ENCODE measurements around the gene SYCN. TPM values are rescaled to one million over a fixed set of nuclear protein-coding genes. Genes with fewer than 3 reads are reported as not detected.
"Not testable (repeated sequence)": the region's sequence is repeated elsewhere in the genome, so short reads cannot be mapped to it uniquely, and the experiment has no call there.

Gene SYCN
- total and polyA plus RNA-seq, 9 donors = 1.2 to 2.4 TPM; not detected in 7

DNA sequence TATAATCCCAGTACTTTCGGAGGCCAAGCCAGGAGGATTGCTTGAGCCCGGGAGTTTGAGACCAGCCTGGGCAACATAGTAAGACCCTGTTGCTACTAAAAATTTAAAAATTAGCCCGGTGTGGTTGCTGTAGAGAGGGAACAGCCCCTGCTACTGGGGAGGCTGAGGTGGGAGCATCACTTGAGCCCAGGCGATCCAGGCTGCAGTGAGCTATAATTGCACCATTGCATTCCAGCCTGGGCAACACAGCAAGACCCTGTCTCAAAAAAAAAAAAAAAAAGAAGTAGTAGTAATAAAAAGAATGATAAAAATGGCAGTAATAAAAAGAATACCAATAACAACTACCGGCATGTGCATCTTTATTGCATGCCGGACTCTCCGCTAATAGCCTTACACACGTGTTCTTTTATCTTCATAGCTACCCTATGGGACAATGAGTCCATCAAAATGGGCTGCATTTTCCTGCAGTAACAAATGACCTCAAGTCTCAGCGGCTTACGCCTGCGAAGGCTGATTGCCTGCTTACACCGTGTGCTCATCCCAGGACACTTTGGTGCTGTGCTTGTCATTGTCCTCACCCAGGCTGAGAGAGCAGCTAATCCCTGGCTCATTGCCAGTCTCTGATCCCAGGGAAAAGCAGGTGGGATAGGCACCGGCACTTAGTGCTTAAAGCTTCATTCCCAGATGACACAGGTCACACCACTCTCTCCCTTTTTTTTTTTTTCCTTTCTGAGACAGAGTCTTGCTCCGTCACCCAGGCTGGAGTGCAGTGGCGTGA is 14.4 kb upstream of the SYCN start:
- H3K27ac ChIP-seq = no peak overlapping the region
- intact Hi-C loops (cut with DNase I) = no loop called here
- WGBS, 3 donors = 75 to 82% (median 80%) methylated on average over 15 of the region's 15 CpGs
- H3K27me3 ChIP-seq = no peaks in the 10 kb centered on the region
- H3K9me3 ChIP-seq = no peaks in the 10 kb centered on the region
- no peaks in the 10 kb centered on the region for H3K4me1 ChIP-seq (ENCODE audit: insufficient read depth)
- no peaks in the 10 kb centered on the region for H3K36me3 ChIP-seq
- H3K4me3 ChIP-seq = no peak overlapping the region
- no peak for DNase-seq
- TF ChIP-seq POLR2A (IDR thresholded peaks at IDR 0.05) (no peak), CTCF (IDR thresholded peaks at IDR 0.05) (no peak), EP300 (IDR thresholded peaks at IDR 0.05) (no peak)

DNA sequence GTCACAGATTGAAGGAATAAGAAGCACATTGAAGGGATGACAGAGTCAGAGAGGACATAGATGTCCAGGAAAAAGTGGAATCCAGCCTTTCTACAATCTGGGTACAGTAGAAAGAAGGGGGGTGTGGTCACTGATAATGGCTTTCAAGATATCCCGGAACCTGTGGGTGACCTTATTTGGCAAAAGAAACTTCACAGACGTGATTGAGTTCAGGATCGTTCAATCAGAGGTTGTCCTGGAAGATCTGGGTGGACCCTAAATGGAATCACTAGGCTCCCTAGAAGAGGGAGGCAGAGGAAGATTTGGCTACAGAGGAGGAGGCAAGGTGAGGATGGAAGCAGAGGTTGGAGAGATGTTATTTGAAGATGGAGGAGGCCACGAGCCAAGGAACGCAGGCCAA is 13.0 kb upstream of the SYCN start:
- no peaks in the 10 kb centered on the region for H3K36me3 ChIP-seq
- 80 to 84% (median 83%) methylated on average over 5 of the region's 5 CpGs for WGBS, 3 donors
- H3K27ac ChIP-seq = no peak overlapping the region
- no peak for TF ChIP-seq CTCF (IDR thresholded peaks at IDR 0.05)
- TF ChIP-seq POLR2A (IDR thresholded peaks at IDR 0.05) = no peak
- no peak for TF ChIP-seq EP300 (IDR thresholded peaks at IDR 0.05)
- no peaks in the 10 kb centered on the region for H3K9me3 ChIP-seq
- no peaks in the 10 kb centered on the region for H3K4me1 ChIP-seq (ENCODE audit: insufficient read depth)
- H3K27me3 ChIP-seq = no peaks in the 10 kb centered on the region
- intact Hi-C loops (cut with DNase I) = no loop called here
- H3K4me3 ChIP-seq = no peak overlapping the region
- no peak for DNase-seq

GRCh38 chr19:39215323-39215722 is 11.3 kb upstream of the SYCN start:
- DNase-seq; H3K4me1 ChIP-seq (ENCODE audit: insufficient read depth); H3K9me3 ChIP-seq; H3K4me3 ChIP-seq; H3K27me3 ChIP-seq; H3K36me3 ChIP-seq; H3K27ac ChIP-seq; intact Hi-C loops (cut with DNase I): not testable (repeated sequence)
- WGBS, 3 donors = 85 to 93% (median 92%) methylated on average over 3 of the region's 3 CpGs

- 27 to 35% (median 31%) methylated on average over 8 of the region's 8 CpGs for WGBS, 3 donors
These were observed 8.3 kb upstream of the SYCN start for GRCh38 chr19:39212375-39212742.

More at GRCh38 chr19:39212375-39212742, 8.3 kb upstream of the SYCN start:
- no peak for TF ChIP-seq POLR2A (IDR thresholded peaks at IDR 0.05)
- TF ChIP-seq EP300 (IDR thresholded peaks at IDR 0.05) = no peak
- no peak for TF ChIP-seq CTCF (IDR thresholded peaks at IDR 0.05)
- intact Hi-C loops (cut with DNase I) = no loop called here
- Histone ChIP-seq H3K4me3 (no peak overlapping the region), H3K4me1 (ENCODE audit: insufficient read depth) (no peaks in the 10 kb centered on the region), H3K36me3 (no peaks in the 10 kb centered on the region), H3K27ac (no peak overlapping the region), H3K9me3 (no peaks in the 10 kb centered on the region), H3K27me3 (no peaks in the 10 kb centered on the region)
- DNase-seq = no peak

Measured in ovary (tissue), 9 donors.